NOMO-1 (cell line): Measurements from ENCODE around the gene SSMEM1.
"Not testable (repeated sequence)": the region's sequence is repeated elsewhere in the genome, so short reads cannot be mapped to it uniquely, and the experiment has no call there.

ENCODE experiments used
- DNase-seq, 2 experiments: peaks; one replicate each; lab custom pipeline; 2025; ENCODE audit not compliant: unreplicated experiment in 2 of 2; lab: John Stamatoyannopoulos, UW

Gene SSMEM1, protein sequence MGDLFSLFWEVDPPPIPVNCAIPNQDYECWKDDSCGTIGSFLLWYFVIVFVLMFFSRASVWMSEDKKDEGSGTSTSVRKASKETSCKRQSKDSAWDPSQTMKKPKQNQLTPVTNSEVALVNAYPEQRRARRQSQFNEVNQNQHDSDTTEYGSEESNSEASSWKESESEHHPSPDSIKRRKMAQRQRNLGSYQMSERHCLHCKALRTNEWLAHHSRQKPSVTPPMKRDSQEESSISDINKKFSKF

DNA sequence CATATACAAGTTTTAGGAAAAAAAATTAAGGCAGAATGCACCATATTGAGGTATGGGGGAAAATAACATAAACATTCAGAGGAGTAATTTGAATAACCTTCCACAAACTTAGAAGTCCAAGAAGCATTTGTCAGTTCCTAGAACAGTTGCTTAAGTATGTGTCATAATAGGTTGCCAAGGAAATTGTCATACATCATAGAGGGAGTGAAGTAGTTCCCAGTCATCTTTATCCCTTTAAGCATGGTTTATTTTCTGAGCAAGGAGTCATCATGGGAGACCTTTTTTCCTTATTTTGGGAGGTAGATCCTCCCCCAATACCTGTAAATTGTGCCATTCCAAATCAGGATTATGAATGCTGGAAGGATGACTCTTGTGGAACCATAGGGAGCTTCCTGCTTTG, at the start of gene SSMEM1:
Gene SSMEM1 (plus strand): TSS at position 219 of the 400 bp plus-strand sequence. CDS start 51 bp downstream, at position 270.
- DNase-seq, result no peak

DNA sequence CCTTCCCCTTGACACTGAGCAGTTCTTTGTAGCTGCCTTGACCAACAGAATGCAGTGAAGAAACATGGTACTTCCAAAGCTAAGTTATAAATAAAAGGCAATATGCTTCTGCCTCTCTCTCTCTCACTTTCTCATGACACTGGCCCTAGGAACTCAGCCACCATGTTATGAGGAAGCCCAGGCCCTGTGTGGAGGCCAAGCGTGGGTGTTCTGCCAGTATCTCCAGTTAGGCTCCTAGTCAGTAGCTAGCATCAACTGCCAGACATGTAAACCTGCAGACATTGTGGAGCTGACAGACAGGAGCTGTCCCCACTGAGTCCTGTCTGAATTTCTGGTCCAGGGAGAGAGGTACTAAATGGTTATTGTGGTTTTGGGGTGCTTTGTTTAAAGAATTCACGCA, 47.6 kb upstream of the SSMEM1 start:
- no peak for DNase-seq

GRCh38 chr7:130160455-130160854, 47.2 kb upstream of the SSMEM1 start:
- no peak for DNase-seq

DNA sequence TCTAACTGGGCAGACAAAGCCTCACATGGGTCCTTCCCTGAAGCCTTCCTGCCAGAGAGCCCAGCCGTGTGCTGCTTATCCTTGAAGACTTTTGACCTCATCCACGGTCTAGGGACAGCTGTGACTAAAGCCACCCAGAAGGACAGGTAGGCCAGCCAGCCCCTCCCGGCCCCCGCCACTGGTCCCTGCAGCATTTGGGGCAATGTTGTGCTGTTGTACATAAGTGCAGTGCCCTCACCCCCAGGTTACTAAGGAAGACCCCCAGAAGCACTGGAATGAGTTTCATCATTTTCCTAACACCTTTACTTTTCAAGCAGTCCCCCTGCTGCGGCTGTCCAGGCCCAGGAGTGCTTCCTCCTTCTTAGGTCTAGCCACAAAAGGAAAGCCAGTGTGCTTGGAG, 45.5 kb upstream of the SSMEM1 start:
- no peak for DNase-seq

GRCh38 chr7:130174237-130174959, 33.3 kb upstream of the SSMEM1 start:
- no peak for DNase-seq

DNA sequence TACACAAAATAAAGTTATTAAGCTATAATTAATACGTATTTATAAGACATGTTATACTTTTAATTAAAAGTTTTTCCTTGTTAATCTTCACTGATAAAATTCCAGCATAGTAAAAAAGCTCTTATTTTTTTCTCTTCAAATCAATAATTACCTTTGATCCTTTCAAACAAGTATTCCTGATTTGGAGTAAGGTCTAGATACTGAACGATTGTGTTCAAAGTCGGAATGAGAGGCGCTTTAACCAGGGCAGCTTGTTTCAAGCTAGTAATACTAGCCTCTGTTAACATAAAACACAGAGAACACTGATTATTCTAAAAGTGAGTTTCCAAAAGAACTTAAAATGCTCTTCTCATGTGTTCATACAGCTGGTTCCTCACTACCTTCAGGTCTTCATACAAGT, 29.4 kb upstream of the SSMEM1 start:
- no peak for DNase-seq

GRCh38 chr7:130179631-130180030, 28.0 kb upstream of the SSMEM1 start:
- no peak for DNase-seq

- DNase-seq, result no peak
Observed at GRCh38 chr7:130180571-130181262, 26.9 kb upstream of the SSMEM1 start.

GRCh38 chr7:130181263-130181605, 26.4 kb upstream of the SSMEM1 start:
- no peak for DNase-seq

- no peak for DNase-seq
Observed at GRCh38 chr7:130182990-130183389, 24.7 kb upstream of the SSMEM1 start.

GRCh38 chr7:130184349-130184748, 23.3 kb upstream of the SSMEM1 start:
- not testable (repeated sequence) for DNase-seq

DNA sequence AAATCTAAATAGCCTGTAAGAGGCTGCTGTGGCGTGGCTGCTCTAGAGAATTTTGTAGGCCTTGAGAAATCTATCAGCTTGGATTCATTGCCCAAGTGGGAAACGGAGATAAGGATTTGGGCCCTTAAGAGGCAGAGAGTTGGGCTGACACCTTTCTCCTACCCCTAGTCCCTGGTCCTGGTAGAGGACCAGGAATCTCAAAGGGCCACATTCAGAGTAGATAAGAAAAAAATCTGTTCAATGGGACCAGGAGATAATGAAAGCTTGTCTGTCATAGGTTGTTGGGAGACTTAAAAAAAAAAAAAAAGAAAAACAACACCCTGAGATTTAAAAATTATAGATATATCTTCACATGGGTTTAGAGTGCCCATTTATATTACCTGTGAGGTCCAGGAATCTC, 20.3 kb upstream of the SSMEM1 start:
- no peak for DNase-seq

DNA sequence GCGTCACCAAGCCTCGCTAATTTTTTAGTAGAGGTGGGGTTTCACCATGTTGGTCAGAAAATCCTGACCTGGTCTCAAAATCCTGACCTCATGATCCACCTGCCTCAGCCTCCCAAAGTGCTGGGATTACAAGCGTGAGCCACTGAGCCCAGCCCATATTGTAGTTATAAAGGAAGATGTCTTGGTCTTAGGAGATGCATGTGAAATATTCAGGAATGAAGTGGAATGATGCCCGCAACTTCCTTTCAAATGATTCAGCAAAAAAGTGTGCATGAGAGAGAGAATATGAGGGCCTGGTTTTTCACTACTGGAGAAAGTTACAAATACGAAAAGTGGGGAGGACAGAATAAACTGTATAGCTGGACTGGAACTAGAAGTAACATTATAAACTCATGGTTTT, 18.3 kb upstream of the SSMEM1 start:
- no peak for DNase-seq

- DNase-seq, result no peak
Observed at GRCh38 chr7:130191791-130192190, 15.9 kb upstream of the SSMEM1 start.

DNA sequence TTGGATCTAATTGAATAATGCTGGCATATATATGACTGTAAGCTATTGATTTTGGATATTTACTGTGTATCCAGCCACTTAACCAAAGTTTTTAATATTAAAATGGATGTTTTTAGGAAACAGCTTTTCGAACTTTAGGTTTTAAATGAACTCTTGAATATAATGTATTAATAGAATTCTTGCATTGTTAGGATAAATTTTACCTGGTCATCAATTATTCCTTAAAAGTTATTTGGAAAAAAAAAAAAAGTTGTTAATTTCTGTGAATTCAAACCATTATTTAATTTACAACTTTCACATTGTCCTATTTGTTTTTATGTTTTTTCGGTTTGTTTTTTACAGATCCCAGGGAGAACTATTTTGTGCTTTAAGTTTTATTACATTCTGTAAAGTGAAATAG, 12.3 kb upstream of the SSMEM1 start:
- no peak for DNase-seq

DNA sequence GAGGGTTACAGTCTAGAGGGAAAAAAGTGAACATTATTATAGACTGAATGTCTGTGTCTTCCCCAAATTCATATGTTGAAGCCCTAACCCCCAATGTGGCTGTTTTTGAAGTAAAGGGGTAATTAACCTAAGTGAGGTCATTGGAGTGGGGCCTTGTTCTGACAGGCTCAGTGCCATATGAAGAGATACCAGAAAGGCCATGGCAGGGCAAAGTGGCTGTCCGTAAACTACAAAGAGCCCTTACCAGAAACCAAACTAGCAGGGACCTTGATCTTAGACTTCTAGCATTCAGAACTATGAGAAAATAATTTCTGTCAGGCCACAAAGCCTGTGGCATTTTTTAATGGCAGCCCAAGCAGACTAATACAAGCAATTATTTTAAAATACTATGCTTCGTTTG, 11.2 kb upstream of the SSMEM1 start:
- DNase-seq, result no peak

GRCh38 chr7:130197094-130197493, 10.6 kb upstream of the SSMEM1 start:
- no peak for DNase-seq

DNA sequence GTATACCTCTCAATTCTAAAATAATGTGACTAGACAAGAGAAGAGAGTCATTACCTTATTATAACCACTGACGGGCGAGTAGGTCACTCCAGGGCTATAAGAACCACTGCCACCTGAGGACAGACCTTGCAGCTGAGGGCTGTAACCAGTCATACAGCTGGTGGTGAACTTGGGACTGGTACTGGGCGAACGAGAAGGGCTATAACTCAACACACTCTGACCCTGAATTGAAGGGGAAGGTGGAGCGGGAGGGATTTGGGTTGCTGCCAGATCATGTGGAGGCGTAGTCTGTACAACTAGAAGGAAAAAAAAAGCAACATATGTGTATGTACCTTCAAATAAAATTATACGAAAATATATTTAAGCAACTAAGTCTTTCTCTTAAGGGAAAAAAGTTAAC, 5.9 kb upstream of the SSMEM1 start:
- DNase-seq, result no peak

- DNase-seq, result peak; percentile 80 to 92
Observed at GRCh38 chr7:130205084-130205947, 2.3 kb upstream of the SSMEM1 start, which contains the start of gene TMEM209. Gene TMEM209, minus strand, starts transcription at chr7:130205406. Its CDS starts 31 bp downstream, at chr7:130205375.

DNA sequence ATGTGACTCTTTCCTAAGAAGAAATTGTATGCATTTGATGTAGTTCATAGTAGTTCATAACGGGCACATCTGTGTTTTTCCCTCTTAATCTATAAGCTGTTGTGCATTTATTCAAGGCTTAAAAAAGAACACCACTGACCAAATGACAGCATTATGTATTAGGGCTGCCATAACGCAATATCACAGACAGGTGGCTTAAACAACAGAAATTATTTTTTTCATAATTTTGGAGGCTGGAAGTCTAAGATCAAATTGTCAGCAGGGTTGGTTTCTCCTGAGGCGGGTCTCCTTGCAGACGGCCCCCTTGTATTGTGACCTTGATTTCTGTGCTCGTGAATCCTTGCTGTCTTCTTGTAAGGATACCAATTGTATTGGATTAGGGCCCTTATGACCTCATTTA, 627 bp upstream of the SSMEM1 start:
- DNase-seq, result no peak

GRCh38 chr7:130208516-130208915, 856 bp downstream of the SSMEM1 start:
- DNase-seq, result no peak
